Liver (tissue), 3 donors: ENCODE results near the gene COX8A.

ENCODE experiments used
- ATF3 ChIP-seq: IDR thresholded peaks from 2 replicates; pipeline ENCODE4 v1.6.1; 2016; ENCODE audit warnings: antibody characterized with exemption
- CTCF ChIP-seq: fragments of 150-350 bp; IDR thresholded peaks from 2 replicates; pipeline ENCODE4 v1.5.1; 2017; ENCODE audit warnings: improper control_type of control experiment, low read depth, low read length; ENCODE audit not compliant: missing input control
- RAD21 ChIP-seq, 2 donors: IDR thresholded peaks; 2 replicates each; pipeline ENCODE4 v1.6.1; 2016; ENCODE audit warnings: antibody characterized with exemption in 2 of 2, mild to moderate bottlenecking in 2 of 2
- YY1 ChIP-seq: IDR thresholded peaks from 2 replicates; pipeline ENCODE4 v1.6.1; 2016; ENCODE audit warnings: antibody characterized with exemption, mild to moderate bottlenecking
- donor health status: healthy.
- donor health status: healthy.

- TF ChIP-seq CTCF: no peak
- no peak for TF ChIP-seq ATF3
- TF ChIP-seq YY1: no peak
- TF ChIP-seq RAD21 (IDR thresholded peaks at IDR 0.05): no peak
These were observed 43.4 kb upstream of the COX8A start for GRCh38 chr11:63931045-63931444.
